OCI-LY1 (cell line): ENCODE data around the gene KNG1.

Source experiments
- EZH2 ChIP-seq: fragments of 200-600 bp; sonication (generic), shearing (Covaris generic); IDR thresholded peaks from 2 replicates; pipeline ENCODE4 v1.8.0; 2017; ENCODE audit warnings: borderline replicate concordance, mixed run types, mild to moderate bottlenecking, antibody characterized with exemption, low read length, moderate library complexity, mixed read lengths
- TF ChIP-seq, protein P1 (sequence below): fragments of 200-600 bp; sonication (generic), shearing (Covaris generic); IDR thresholded peaks from 2 replicates; pipeline ENCODE4 v1.5.1; 2017; ENCODE audit warnings: mild to moderate bottlenecking, antibody characterized with exemption, low read length, moderate library complexity, mixed read lengths

DNA sequence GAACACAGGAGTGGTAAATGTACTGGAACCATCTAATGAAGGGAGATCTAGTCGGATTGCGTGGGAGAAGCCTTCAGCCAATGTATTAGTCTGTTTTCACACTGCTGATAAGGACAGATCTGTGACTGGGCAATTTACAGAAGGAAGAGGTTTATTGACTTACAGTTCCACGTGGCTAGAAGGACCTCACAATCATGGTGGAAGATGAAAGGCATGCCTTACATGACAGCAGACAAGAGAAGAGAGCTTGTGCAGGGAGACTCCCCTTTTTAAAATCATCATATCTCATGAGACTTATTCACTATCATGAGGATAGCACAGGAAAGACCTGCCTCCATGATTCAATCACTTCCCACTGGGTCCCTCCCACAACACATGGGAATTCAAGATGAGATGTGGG lies 34.3 kb upstream of the KNG1 start:
- TF ChIP-seq EZH2, result no peak
- TF ChIP-seq, protein P1, sequence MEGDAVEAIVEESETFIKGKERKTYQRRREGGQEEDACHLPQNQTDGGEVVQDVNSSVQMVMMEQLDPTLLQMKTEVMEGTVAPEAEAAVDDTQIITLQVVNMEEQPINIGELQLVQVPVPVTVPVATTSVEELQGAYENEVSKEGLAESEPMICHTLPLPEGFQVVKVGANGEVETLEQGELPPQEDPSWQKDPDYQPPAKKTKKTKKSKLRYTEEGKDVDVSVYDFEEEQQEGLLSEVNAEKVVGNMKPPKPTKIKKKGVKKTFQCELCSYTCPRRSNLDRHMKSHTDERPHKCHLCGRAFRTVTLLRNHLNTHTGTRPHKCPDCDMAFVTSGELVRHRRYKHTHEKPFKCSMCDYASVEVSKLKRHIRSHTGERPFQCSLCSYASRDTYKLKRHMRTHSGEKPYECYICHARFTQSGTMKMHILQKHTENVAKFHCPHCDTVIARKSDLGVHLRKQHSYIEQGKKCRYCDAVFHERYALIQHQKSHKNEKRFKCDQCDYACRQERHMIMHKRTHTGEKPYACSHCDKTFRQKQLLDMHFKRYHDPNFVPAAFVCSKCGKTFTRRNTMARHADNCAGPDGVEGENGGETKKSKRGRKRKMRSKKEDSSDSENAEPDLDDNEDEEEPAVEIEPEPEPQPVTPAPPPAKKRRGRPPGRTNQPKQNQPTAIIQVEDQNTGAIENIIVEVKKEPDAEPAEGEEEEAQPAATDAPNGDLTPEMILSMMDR, result no peak
